H1 (cell line): ENCODE results near the gene NXN.

Experiments used
- ATF2 ChIP-seq: IDR thresholded peaks from 2 replicates; pipeline ENCODE4 v1.6.1; 2012; ENCODE audit warnings: low read length, inconsistent platforms
- CHD2 ChIP-seq: IDR thresholded peaks from 2 replicates; pipeline ENCODE4 v1.6.1; 2012; ENCODE audit warnings: low read length, improper control_type of control experiment
- CTCF ChIP-seq, 3 experiments: IDR thresholded peaks; 1 replicate in 2 of 3; 2 replicates in 1 of 3; pipeline versions ENCODE4 v1.5.1 to v1.6.1; 2011; ENCODE audit warnings: low read length in 3 of 3, mild to moderate bottlenecking in 3 of 3, inconsistent platforms in 2 of 3, low read depth in 1 of 3, moderate library complexity in 1 of 3; ENCODE audit not compliant: insufficient read depth in 1 of 3; ENCODE audit errors: control extremely low read depth in 1 of 3
- EP300 ChIP-seq, 2 experiments: IDR thresholded peaks; 1 replicate in 1 of 2; 2 replicates in 1 of 2; pipeline ENCODE4 v1.6.1; 2011 to 2012; ENCODE audit warnings: low read depth in 2 of 2, low read length in 2 of 2, mild to moderate bottlenecking in 2 of 2, borderline replicate concordance in 1 of 2, inconsistent platforms in 1 of 2, moderate library complexity in 1 of 2
- EZH2 ChIP-seq: fragments of 200-600 bp; sonication (generic); IDR thresholded peaks from 2 replicates; pipeline ENCODE4 v1.7.1; 2012; ENCODE audit warnings: low read depth, mild to moderate bottlenecking, moderate library complexity, low read length, inconsistent platforms; ENCODE audit not compliant: severe bottlenecking
- HDAC6 ChIP-seq: IDR thresholded peaks from one replicate; pipeline ENCODE4 v1.7.1; 2012; ENCODE audit warnings: low read depth, mild to moderate bottlenecking, inconsistent platforms, low read length, moderate library complexity
- TAF1 ChIP-seq: IDR thresholded peaks from 2 replicates; pipeline ENCODE4 v1.6.1; 2011; ENCODE audit warnings: mild to moderate bottlenecking, low read depth, low read length

GRCh38 chr17:946510-947236 lies 32.9 kb downstream of the NXN start:
- TF ChIP-seq CTCF (IDR thresholded peaks at IDR 0.05; ENCODE audit: control extremely low read depth in 1 of 3, insufficient read depth in 1 of 3, low read depth in 1 of 3, low read length in 3 of 3) (no peak), ATF2 (no peak), TAF1 (no peak), HDAC6 (no peak), EZH2 (no peak), CHD2 (no peak), EP300 (IDR thresholded peaks at IDR 0.05; ENCODE audit: borderline replicate concordance in 1 of 2, low read depth in 2 of 2, low read length in 2 of 2) (no peak)
